GM12873 (cell line): Measurements from ENCODE around the gene SLITRK2.

Experiments
- CTCF ChIP-seq: IDR thresholded peaks from 2 replicates; pipeline ENCODE4 v1.5.1; 2012; ENCODE audit warnings: low read depth, mild to moderate bottlenecking, moderate library complexity, low read length, control low read depth; ENCODE audit not compliant: insufficient read depth; ENCODE audit errors: missing control alignments

The SLITRK2 gene, protein sequence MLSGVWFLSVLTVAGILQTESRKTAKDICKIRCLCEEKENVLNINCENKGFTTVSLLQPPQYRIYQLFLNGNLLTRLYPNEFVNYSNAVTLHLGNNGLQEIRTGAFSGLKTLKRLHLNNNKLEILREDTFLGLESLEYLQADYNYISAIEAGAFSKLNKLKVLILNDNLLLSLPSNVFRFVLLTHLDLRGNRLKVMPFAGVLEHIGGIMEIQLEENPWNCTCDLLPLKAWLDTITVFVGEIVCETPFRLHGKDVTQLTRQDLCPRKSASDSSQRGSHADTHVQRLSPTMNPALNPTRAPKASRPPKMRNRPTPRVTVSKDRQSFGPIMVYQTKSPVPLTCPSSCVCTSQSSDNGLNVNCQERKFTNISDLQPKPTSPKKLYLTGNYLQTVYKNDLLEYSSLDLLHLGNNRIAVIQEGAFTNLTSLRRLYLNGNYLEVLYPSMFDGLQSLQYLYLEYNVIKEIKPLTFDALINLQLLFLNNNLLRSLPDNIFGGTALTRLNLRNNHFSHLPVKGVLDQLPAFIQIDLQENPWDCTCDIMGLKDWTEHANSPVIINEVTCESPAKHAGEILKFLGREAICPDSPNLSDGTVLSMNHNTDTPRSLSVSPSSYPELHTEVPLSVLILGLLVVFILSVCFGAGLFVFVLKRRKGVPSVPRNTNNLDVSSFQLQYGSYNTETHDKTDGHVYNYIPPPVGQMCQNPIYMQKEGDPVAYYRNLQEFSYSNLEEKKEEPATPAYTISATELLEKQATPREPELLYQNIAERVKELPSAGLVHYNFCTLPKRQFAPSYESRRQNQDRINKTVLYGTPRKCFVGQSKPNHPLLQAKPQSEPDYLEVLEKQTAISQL

DNA sequence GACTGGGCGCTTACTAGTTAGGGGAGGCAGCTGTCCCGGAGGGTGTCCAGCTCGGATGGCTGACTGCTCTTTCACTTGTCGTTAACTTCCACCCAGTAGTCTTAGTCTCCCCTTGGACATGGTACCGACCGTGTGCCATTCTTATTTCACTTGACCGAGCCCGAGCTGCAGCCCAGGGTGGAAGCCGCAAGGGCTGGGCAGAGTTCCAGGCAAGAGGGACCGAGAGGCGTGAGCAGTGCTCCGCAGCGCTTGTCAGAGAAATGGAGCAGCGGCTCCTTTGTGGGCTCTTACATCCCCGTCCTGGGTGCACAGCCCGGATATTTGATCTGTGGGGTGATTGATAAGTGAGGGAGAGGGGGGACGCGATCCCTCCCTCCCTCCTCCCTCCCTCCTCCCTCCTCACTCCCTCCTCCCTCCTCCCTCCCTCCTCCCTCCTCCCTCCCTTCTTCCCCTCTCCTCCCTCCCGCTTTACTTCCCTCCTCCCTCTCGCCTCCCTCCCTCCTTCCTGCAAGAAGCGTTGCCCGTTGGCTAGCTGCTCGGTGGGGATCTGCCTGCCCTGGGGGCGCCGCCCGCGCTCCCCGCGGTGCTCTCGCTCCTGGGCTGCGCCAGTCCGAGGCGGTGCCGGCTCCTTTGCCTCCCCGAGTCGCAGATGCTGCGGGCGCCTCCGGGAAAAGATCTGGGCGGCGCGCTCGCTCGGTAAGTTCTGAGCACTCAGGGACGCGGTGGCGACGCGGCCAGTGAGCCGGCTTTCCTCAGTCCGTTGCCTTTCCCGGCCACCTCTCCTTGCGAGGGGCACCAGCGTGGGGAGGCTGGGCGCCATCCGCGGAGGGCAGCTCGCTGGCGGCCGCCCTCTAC, at the start of gene SLITRK2:
Gene SLITRK2, plus strand, starts transcription at position 499 of the 855 bp plus-strand sequence. CDS start 4,597 bp downstream, outside the sequence.
- TF ChIP-seq CTCF, result no peak

- TF ChIP-seq CTCF, result no peak
Measured at GRCh38 chrX:145773006-145773405, 44.6 kb upstream of the SLITRK2 start.

DNA sequence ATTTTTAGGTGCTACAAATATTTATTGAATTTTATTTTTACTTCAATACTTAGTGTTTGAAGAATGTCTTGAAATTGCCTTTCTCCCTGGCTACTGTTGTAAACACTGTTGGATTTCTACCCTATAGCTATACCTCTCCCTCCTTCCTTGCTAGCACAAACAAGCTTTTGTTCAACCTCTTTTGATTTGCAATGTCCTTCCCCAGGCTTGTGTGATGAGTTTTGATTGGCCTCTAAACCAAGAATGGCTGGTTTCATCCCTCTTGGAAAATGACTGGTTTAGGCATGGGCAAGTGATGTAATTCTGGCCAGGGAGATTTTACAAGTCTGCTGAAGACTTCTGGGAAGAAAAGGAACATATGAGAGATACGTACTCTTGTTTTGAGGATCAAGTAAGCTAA, 25.3 kb upstream of the SLITRK2 start:
- no peak for TF ChIP-seq CTCF

- TF ChIP-seq CTCF, result no peak
Measured at GRCh38 chrX:145803508-145803907, 14.1 kb upstream of the SLITRK2 start.

GRCh38 chrX:145813081-145813480, 4.5 kb upstream of the SLITRK2 start:
- TF ChIP-seq CTCF, result no peak

DNA sequence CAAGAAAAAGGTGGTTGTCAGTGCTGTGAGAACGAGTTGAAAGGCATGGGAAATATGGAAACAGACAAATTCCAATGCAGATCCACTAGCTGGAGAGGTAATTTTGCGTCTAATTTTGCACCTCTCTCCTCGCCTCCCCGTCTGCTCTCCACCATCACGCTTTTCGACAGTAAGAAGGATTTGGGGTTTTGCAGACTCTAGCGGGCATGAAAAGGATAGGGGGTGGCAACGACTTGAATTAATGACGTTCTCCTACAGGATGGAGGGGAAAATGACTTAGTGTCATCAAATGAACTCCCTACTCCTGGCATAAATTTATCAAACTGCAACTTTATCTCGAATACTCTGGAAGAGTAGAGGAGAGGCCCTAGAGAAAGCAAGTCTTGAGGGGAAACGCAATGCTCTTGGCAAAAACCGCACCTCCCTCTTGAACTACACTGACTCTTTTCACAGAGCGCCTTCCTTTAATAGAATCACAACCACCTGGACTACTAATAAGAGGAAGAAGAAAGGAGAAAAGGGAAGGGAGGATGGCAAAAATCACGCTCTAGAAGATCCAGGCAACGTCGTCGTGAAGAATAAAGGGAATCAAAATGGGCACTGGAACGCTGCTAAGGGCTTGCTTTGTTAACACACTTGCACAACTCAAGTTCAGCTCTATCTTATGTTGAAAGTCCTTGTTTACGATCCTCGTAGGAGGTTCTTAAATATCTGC, 871 bp upstream of the SLITRK2 start:
- TF ChIP-seq CTCF, result no peak
